Esophagus squamous epithelium (tissue), 5 donors: ENCODE data around the gene KIF22. TPM values are rescaled to one million over a fixed set of nuclear protein-coding genes. Genes with fewer than 3 reads are reported as not detected.

Experiments used
- DNase-seq: peaks from one replicate; lab custom pipeline; 2025; lab: John Stamatoyannopoulos, UW
- H3K27ac ChIP-seq, 4 donors: fragments of 200-600 bp; sonication (generic); one replicate each; pipeline ENCODE4 v1.5.1; 2016 to 2019; ENCODE audit warnings: mild to moderate bottlenecking in 1 of 4
- H3K27me3 ChIP-seq, 4 donors: fragments of 200-600 bp; sonication (generic); 1 replicate in 3 of 4; 2 replicates in 1 of 4; pipeline versions ENCODE4 v1.5.1 to v1.6.0; 2017 to 2021; ENCODE audit warnings: antibody characterized with exemption in 1 of 4
- H3K36me3 ChIP-seq, 3 donors: fragments of 200-600 bp; sonication (generic); one replicate each; pipeline ENCODE4 v1.5.1; 2016 to 2019
- H3K4me1 ChIP-seq, 3 donors: fragments of 200-600 bp; sonication (generic); one replicate each; pipeline ENCODE4 v1.5.1; 2017 to 2019
- H3K4me3 ChIP-seq, 4 donors: fragments of 200-600 bp; sonication (generic); 1 replicate in 3 of 4; 2 replicates in 1 of 4; pipeline ENCODE4 v1.5.1; 2016 to 2019; ENCODE audit warnings: mild to moderate bottlenecking in 2 of 4, moderate library complexity in 1 of 4
- H3K9me3 ChIP-seq, 3 donors: fragments of 200-600 bp; sonication (generic); one replicate each; pipeline ENCODE4 v1.5.1; 2016 to 2019
- CTCF ChIP-seq, 6 experiments: fragments of 450-650 bp in 4 of 6; fragments of 200-600 bp in 2 of 6; sonication (generic) in 2 of 6; IDR thresholded peaks; one replicate each; pipeline ENCODE4 v1.5.1; 2016 to 2019; ENCODE audit warnings: antibody characterized with exemption in 6 of 6, mild to moderate bottlenecking in 4 of 6, moderate library complexity in 4 of 6
- POLR2A ChIP-seq, 4 donors: fragments of 450-650 bp; IDR thresholded peaks; one replicate each; pipeline ENCODE4 v1.6.1; 2017; ENCODE audit warnings: antibody characterized with exemption in 4 of 4, mild to moderate bottlenecking in 4 of 4, moderate library complexity in 3 of 4
- WGBS, 2 donors: methylation state at CpG; one replicate each; pipeline ENCODE4 v1.1.5; 2018; 5-methylcytosine and 5-hydroxymethylcytosine counted together
- intact Hi-C: fragments of 100-400 bp; cut with DNase I; formaldehyde crosslinking; loops from one replicate; pipeline ENCODE4 v1.15.0; 2022
- total RNA-seq, 4 donors: library from RNA; depleted of rRNA; stranded (reverse); fragments of >200 nt; gene quantifications; one replicate each; pipeline ENCODE4 v1.1.0, GENCODE V29; 2016
- donor health status: DM: yes; HTN: yes; CAD: no.

Gene KIF22
- total RNA-seq, 4 donors from 2014 or later: 31.0 to 46.3 (median 37.6) TPM

GRCh38 chr16:29834079-29834478, 43.5 kb downstream of the KIF22 start:
- intact Hi-C loops: no loop called here
- H3K36me3 ChIP-seq: peaks cover 26 to 95% (median 61%) of the 10 kb centered on the region in 3 donors
- 83 to 96% methylated on average over 4 to 5 of the region's 5 CpGs for WGBS, 2 donors

GRCh38 chr16:29835926-29836325, 45.4 kb downstream of the KIF22 start:
- 87 to 89% methylated on average over 6 to 7 of the region's 7 CpGs for WGBS, 2 donors
- peaks cover 32 to 100% (median 61%) of the 10 kb centered on the region in 3 donors for H3K36me3 ChIP-seq

More at GRCh38 chr16:29834079-29834478, 43.5 kb downstream of the KIF22 start:
- DNase-seq: no peak
- TF ChIP-seq POLR2A (IDR thresholded peaks at IDR 0.05): no peak
- TF ChIP-seq CTCF (IDR thresholded peaks at IDR 0.05): no peak
- Histone ChIP-seq H3K27me3 (no peaks in the 10 kb centered on the region), H3K9me3 (no peaks in the 10 kb centered on the region), H3K27ac (no peak overlapping the region), H3K4me3 (no peak overlapping the region), H3K4me1 (peaks cover 0 to 21% (median 0%) of the 10 kb centered on the region in 3 donors)

GRCh38 chr16:29836623-29837022, 46.1 kb downstream of the KIF22 start:
- H3K9me3 ChIP-seq: no peaks in the 10 kb centered on the region
- no peak for DNase-seq
- TF ChIP-seq CTCF (IDR thresholded peaks at IDR 0.05): no peak
- no peak for TF ChIP-seq POLR2A (IDR thresholded peaks at IDR 0.05)
- intact Hi-C loops: no loop called here
- H3K4me3 ChIP-seq: no peak overlapping the region
- H3K36me3 ChIP-seq: peaks cover 35 to 100% (median 66%) of the 10 kb centered on the region in 3 donors
- no peaks in the 10 kb centered on the region for H3K27me3 ChIP-seq
- WGBS, 2 donors: 81 to 89% methylated on average over 6 to 12 of the region's 15 CpGs
- peaks cover 0 to 1% (median 0%) of the 10 kb centered on the region in 3 donors for H3K4me1 ChIP-seq
- H3K27ac ChIP-seq: no peak overlapping the region

More at GRCh38 chr16:29835926-29836325, 45.4 kb downstream of the KIF22 start:
- H3K9me3 ChIP-seq: no peaks in the 10 kb centered on the region
- intact Hi-C loops: no loop called here
- H3K4me3 ChIP-seq: no peak overlapping the region
- H3K27ac ChIP-seq: no peak overlapping the region
- no peaks in the 10 kb centered on the region for H3K27me3 ChIP-seq
- TF ChIP-seq CTCF (IDR thresholded peaks at IDR 0.05) (no peak), POLR2A (IDR thresholded peaks at IDR 0.05) (no peak)
- peaks cover 0 to 8% (median 0%) of the 10 kb centered on the region in 3 donors for H3K4me1 ChIP-seq
- no peak for DNase-seq

DNA sequence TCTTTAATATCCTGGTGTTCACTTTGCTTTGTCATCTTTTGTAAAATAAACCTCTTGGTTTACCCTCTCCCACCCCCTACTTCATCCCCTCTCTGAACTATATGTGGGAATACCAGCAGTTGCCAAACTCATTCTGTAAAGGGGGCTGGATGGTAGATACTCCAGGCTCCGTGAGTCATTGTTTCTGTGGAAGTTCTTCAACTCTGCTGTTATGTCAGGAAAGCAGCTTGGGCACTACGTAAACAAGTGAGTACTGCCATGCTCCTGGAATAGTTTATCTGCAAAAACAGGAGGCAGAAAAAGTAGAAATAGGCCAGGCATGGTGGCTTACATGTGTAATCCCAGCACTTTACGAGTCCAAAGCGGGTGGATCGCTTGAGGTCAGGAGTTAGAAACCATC, 47.3 kb downstream of the KIF22 start:
- no peak for DNase-seq
- H3K4me1 ChIP-seq: no peaks in the 10 kb centered on the region
- 96 to 99% methylated on average over 5 of the region's 5 CpGs for WGBS, 2 donors
- H3K27me3 ChIP-seq: no peaks in the 10 kb centered on the region
- H3K9me3 ChIP-seq: no peaks in the 10 kb centered on the region
- H3K36me3 ChIP-seq: peaks cover 38 to 100% (median 72%) of the 10 kb centered on the region in 3 donors
- no peak overlapping the region for H3K27ac ChIP-seq
- TF ChIP-seq POLR2A (IDR thresholded peaks at IDR 0.05) (no peak), CTCF (IDR thresholded peaks at IDR 0.05) (no peak)
- no peak overlapping the region for H3K4me3 ChIP-seq
- intact Hi-C loops: no loop called here

DNA sequence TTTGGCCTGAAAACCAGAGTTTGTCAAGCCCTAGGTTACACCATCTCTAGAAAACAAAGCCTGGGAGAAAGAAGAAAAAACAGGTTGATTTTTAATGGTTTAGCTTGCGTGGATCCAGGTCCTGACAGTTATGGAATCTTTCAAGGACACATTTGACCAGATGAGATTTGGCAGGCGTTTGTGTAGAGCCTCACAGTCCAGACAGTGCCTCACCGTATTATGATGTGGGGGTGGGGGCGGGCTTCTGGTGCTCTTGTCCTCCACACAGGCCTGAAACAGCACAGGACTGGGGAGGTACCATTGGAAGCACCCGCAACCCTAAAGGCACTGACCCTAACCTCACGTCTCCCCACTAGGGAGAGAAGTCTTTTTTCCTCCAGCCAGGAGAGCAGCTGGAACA, 49.3 kb downstream of the KIF22 start:
- intact Hi-C loops: no loop called here
- no peaks in the 10 kb centered on the region for H3K27me3 ChIP-seq
- H3K36me3 ChIP-seq: peaks cover 38 to 99% (median 63%) of the 10 kb centered on the region in 3 donors
- no peaks in the 10 kb centered on the region for H3K4me1 ChIP-seq
- no peak overlapping the region for H3K27ac ChIP-seq
- H3K4me3 ChIP-seq: no peak overlapping the region
- 82 to 87% methylated on average over 2 to 4 of the region's 6 CpGs for WGBS, 2 donors
- TF ChIP-seq POLR2A (IDR thresholded peaks at IDR 0.05) (no peak), CTCF (IDR thresholded peaks at IDR 0.05) (no peak)
- no peak for DNase-seq
- no peaks in the 10 kb centered on the region for H3K9me3 ChIP-seq
